22Rv1 (cell line): Measurements from ENCODE around the gene KATNB1.
A peak's percentile ranks its signal among the peaks of the same experiment; 100 is the strongest.

Experiments
- H3K27ac ChIP-seq: fragments of 450-650 bp; 2 replicates; pipeline ENCODE4 v1.5.1; 2017
- ZFX ChIP-seq: fragments of 450-650 bp; IDR thresholded peaks from 2 replicates; pipeline ENCODE4 v1.6.1; 2017; ENCODE audit warnings: antibody characterized with exemption, borderline replicate concordance
- TF ChIP-seq, protein P1 (sequence below): fragments of 450-650 bp; IDR thresholded peaks from 2 replicates; pipeline ENCODE4 v1.5.1; 2017; ENCODE audit warnings: mild to moderate bottlenecking

The KATNB1 gene

GRCh38 chr16:57755061-57755684 is 19.6 kb downstream of the KATNB1 start:
- TF ChIP-seq, protein P1, sequence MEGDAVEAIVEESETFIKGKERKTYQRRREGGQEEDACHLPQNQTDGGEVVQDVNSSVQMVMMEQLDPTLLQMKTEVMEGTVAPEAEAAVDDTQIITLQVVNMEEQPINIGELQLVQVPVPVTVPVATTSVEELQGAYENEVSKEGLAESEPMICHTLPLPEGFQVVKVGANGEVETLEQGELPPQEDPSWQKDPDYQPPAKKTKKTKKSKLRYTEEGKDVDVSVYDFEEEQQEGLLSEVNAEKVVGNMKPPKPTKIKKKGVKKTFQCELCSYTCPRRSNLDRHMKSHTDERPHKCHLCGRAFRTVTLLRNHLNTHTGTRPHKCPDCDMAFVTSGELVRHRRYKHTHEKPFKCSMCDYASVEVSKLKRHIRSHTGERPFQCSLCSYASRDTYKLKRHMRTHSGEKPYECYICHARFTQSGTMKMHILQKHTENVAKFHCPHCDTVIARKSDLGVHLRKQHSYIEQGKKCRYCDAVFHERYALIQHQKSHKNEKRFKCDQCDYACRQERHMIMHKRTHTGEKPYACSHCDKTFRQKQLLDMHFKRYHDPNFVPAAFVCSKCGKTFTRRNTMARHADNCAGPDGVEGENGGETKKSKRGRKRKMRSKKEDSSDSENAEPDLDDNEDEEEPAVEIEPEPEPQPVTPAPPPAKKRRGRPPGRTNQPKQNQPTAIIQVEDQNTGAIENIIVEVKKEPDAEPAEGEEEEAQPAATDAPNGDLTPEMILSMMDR, result no peak
- TF ChIP-seq ZFX, result no peak
- H3K27ac ChIP-seq, result no peak overlapping the region

DNA sequence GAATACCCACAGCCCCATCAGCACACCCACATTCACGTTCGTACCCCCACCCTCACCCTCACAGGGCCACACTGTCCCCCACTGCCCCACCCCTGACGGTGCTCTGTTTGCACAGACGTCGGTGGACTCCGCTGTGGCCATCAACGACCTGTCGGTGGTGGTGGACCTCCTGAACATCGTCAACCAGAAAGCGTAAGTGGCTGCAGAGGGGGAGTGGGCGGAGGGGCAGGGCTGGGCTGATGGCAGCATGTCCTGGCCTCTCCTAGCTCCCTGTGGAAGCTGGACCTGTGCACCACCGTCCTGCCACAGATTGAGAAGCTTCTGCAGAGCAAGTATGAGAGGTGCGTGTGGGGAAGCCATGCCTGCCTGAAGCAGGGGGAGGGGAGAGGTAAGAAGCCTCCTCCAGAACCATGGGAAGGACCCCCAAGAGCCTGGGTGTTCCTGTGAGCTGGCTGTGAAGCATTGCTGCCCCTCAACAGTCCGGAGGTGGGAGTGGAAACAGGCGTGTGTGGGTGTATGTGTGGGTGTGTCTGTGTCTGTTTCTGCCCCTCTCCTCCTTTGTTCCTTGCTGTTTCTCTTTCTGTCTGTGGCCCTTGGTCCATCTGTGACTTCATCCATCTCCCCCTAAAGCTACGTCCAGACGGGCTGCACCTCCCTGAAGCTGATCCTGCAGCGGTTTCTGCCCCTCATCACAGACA is 20.3 kb downstream of the KATNB1 start:
- H3K27ac ChIP-seq, result no peak overlapping the region
- TF ChIP-seq ZFX, result no peak
- TF ChIP-seq, protein P1, result no peak

DNA sequence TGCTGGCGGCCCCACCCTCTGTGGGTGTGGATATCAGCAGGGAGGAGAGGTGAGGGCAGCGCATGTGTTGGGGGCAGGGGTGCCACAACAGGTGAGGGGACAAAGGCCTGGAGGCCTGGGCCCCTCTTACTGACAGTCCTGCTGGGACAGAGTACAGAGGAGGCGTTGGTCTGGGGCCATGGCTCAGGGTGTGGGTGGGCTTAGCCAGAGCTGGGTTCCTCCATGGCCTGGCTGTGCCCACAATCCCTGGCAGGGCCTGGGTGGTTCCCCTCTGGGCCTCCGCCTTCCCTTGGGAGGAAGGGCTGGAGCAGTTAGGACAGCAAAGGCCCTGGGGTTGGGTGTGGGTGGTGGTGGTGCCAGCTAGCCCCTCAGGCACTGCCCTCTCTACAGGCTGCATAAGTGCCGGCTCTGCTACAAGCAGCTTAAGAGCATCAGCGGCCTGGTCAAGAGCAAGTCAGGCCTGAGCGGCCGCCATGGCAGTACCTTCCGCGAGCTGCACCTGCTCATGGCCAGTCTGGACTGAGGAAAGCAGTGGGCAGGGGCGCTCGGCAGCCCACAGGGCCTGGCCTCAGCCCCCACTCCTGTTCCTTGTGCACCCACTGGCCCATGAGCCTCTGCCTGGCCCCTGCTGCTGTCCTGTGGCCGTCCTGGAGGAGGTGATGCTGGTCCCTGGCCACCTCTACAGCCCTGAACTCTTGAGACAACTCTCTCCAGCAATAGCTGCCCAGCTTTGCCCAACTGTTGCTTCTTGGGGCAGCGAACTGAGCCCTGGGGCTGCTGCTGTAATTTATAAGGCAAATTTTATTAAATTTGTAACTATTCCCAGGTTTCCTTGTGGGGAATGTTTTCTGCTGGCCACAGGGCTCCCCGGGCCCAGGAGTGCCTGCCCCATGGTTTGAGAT is 21.1 kb downstream of the KATNB1 start:
- no peak overlapping the region for H3K27ac ChIP-seq
- TF ChIP-seq, protein P1, result no peak

DNA sequence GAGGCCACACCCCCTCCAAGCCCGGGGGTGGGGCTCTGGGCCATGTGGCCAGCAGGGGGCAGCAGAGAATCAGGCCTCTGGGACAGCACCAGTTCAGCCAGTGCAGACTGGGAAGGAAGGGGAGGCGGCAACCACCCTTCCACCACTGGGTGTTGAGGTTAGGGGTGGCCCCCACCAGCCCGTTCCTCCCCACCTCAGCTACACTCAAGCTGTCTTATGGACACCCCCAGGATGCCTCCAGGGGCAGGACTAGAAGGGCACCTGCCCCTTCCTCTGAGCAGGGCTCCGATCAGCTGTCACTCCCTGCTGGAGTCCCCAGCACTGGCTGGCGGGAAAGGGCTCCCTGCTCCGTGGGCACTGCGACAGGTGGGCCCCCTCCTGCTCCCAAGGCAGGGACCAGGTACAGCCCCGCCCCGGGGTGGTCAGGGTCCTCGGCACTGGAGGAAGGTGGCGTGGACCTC is 21.8 kb downstream of the KATNB1 start:
- TF ChIP-seq ZFX, result no peak
- TF ChIP-seq, protein P1, result peak; percentile 99
- H3K27ac ChIP-seq, result no peak overlapping the region

DNA sequence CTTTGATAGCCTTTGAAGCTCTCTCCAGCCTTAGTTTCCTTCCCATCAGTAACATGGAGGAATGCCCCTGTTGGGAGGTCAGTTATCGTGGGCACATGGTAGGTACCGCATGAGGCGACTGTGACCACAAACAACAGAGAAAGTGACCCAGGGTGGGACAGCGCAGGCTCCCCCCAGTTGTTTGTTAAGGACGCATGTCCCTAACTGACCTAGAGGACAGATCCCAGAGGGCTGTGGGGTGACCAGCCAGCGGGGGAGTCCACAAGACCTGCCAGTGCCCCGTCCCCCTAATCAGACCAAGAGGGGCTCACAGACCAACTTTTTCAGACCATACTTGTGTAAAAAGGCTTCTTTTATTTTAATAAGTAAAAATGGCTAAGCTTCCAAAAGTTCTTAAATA is 22.3 kb downstream of the KATNB1 start:
- H3K27ac ChIP-seq, result no peak overlapping the region
- TF ChIP-seq ZFX, result no peak
- TF ChIP-seq, protein P1, result no peak

DNA sequence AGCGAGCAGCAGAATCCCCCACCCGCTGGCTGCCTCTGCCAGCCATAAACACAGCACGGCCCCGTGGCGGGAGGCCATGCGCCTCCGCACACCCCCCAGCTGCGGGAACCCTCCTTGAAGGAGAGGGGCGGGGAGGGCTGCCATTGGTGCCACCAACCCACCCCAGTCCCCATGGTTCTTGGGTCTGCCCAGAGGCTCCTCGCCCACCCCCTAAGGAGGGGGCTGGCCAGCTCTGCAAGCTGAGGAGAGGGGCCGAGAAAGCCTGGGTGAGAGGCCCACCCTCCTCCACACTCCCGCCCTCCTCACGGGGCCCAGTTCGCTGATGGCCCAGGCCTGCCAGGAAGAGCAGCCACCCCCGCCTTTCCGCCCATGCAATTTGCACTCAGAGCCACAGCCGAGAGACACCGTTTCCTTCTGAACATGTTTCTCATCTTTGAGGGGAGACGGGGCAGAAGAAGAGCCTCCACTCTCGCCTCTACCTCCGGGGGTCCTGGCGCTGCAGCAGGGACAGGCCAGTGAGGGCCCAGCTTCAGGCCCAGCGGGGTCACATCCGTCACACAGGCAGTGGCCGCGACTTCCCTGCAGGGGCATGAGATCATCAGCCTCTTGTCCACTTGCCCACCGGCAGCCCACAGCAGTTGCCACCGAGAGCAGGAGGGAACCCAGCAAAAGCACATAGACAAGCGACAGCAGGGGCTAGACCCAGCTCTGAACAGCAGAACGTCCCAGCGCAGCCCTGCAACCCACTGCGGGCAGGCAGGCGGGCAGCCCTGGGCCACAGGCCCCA is 23.0 kb downstream of the KATNB1 start:
- TF ChIP-seq, protein P1, result no peak
- no peak overlapping the region for H3K27ac ChIP-seq
